Measurements from ENCODE around the gene DRC3.

Gene DRC3

GRCh38 chr17:17947966-17948365, 24.7 kb upstream of the DRC3 start:
- Histone ChIP-seq H3K27ac (ENCODE audit: low read length) (no peak overlapping the region), H3K4me3 (ENCODE audit: low read length) (no peak overlapping the region), H2AFZ (ENCODE audit: low read length) (no peak overlapping the region), H4K20me1 (ENCODE audit: insufficient read depth, low read length) (no peaks in the 10 kb centered on the region), H3K4me2 (ENCODE audit: low read depth, low read length) (no peak overlapping the region), H3K36me3 (replicated peaks; ENCODE audit: insufficient read depth, low read length) (no peaks in the 10 kb centered on the region), H3K27me3 (replicated peaks; ENCODE audit: insufficient read depth, low read length) (no peaks in the 10 kb centered on the region), H3K79me2 (ENCODE audit: low read length) (peaks cover 4% of the 10 kb centered on the region; the same call in 1 of the 2 replicates), H3K9me3 (replicated peaks; ENCODE audit: insufficient read depth, low read length) (no peaks in the 10 kb centered on the region), H3K9ac (ENCODE audit: low read length) (no peak overlapping the region), H3K4me1 (ENCODE audit: low read length) (no peaks in the 10 kb centered on the region), H3K9me2 (replicated peaks; ENCODE audit: insufficient read depth, low read length) (no peaks in the 10 kb centered on the region), H3F3A (ENCODE audit: insufficient read depth, low read length) (no peaks in the 10 kb centered on the region)
- TF ChIP-seq EZH2phosphoT487 (IDR thresholded peaks at IDR 0.05; ENCODE audit: low read length): no peak
- no peak for TF ChIP-seq EZH2 (optimal IDR thresholded peaks at IDR 0.05; ENCODE audit: low read depth, low read length)
- TF ChIP-seq CTCF (IDR thresholded peaks at IDR 0.05; ENCODE audit: low read length): no peak
- DNase-seq: no peak

- no peak for DNase-seq
- H3K79me2 ChIP-seq (ENCODE audit: low read length): peaks cover 6% of the 10 kb centered on the region; the same call in 1 of the 2 replicates
- TF ChIP-seq CTCF (IDR thresholded peaks at IDR 0.05; ENCODE audit: low read length) (no peak), EZH2phosphoT487 (IDR thresholded peaks at IDR 0.05; ENCODE audit: low read length) (no peak), EZH2 (optimal IDR thresholded peaks at IDR 0.05; ENCODE audit: low read depth, low read length) (no peak)
These were observed 22.3 kb upstream of the DRC3 start for GRCh38 chr17:17950347-17950746.

GRCh38 chr17:17950806-17951205, 21.9 kb upstream of the DRC3 start:
- Histone ChIP-seq H3K79me2 (ENCODE audit: low read length) (peaks cover 6% of the 10 kb centered on the region; the same call in 1 of the 2 replicates), H3K9ac (ENCODE audit: low read length) (no peak overlapping the region)

More at GRCh38 chr17:17950347-17950746, 22.3 kb upstream of the DRC3 start:
- Histone ChIP-seq H3K36me3 (replicated peaks; ENCODE audit: insufficient read depth, low read length) (no peaks in the 10 kb centered on the region), H3K4me2 (ENCODE audit: low read depth, low read length) (no peak overlapping the region), H3K27me3 (replicated peaks; ENCODE audit: insufficient read depth, low read length) (no peaks in the 10 kb centered on the region), H3F3A (ENCODE audit: insufficient read depth, low read length) (no peaks in the 10 kb centered on the region), H3K27ac (ENCODE audit: low read length) (no peak overlapping the region), H3K4me3 (ENCODE audit: low read length) (no peak overlapping the region), H2AFZ (ENCODE audit: low read length) (no peak overlapping the region), H3K9me2 (replicated peaks; ENCODE audit: insufficient read depth, low read length) (no peaks in the 10 kb centered on the region), H3K4me1 (ENCODE audit: low read length) (no peaks in the 10 kb centered on the region), H4K20me1 (ENCODE audit: insufficient read depth, low read length) (no peaks in the 10 kb centered on the region), H3K9me3 (replicated peaks; ENCODE audit: insufficient read depth, low read length) (no peaks in the 10 kb centered on the region), H3K9ac (ENCODE audit: low read length) (no peak overlapping the region)

More at GRCh38 chr17:17950806-17951205, 21.9 kb upstream of the DRC3 start:
- Histone ChIP-seq H3F3A (ENCODE audit: insufficient read depth, low read length) (no peaks in the 10 kb centered on the region), H3K27me3 (replicated peaks; ENCODE audit: insufficient read depth, low read length) (no peaks in the 10 kb centered on the region), H3K4me3 (ENCODE audit: low read length) (no peak overlapping the region), H3K27ac (ENCODE audit: low read length) (no peak overlapping the region), H2AFZ (ENCODE audit: low read length) (no peak overlapping the region), H3K4me2 (ENCODE audit: low read depth, low read length) (no peak overlapping the region), H4K20me1 (ENCODE audit: insufficient read depth, low read length) (no peaks in the 10 kb centered on the region), H3K36me3 (replicated peaks; ENCODE audit: insufficient read depth, low read length) (no peaks in the 10 kb centered on the region), H3K9me2 (replicated peaks; ENCODE audit: insufficient read depth, low read length) (no peaks in the 10 kb centered on the region), H3K9me3 (replicated peaks; ENCODE audit: insufficient read depth, low read length) (no peaks in the 10 kb centered on the region), H3K4me1 (ENCODE audit: low read length) (no peaks in the 10 kb centered on the region)
- TF ChIP-seq CTCF (IDR thresholded peaks at IDR 0.05; ENCODE audit: low read length): 0 out of 2 replicates have a peak, but pooled peaks have one; percentile 4
- TF ChIP-seq EZH2 (optimal IDR thresholded peaks at IDR 0.05; ENCODE audit: low read depth, low read length): no peak
- no peak for DNase-seq
